Measurements from ENCODE around the gene USP11. TPM values are rescaled to one million over a fixed set of nuclear protein-coding genes. Genes with fewer than 3 reads are reported as not detected.
"Not testable (repeated sequence)": the region's sequence is repeated elsewhere in the genome, so short reads cannot be mapped to it uniquely, and the experiment has no call there.

The USP11 gene
- polyA plus RNA-seq, 1 donor = 94.6 TPM

- DNase-seq = no peak
These were observed 15.2 kb downstream of the USP11 start for GRCh38 chrX:47247999-47248320.

- DNase-seq = no peak
These were observed 15.8 kb downstream of the USP11 start for GRCh38 chrX:47248576-47248975.

GRCh38 chrX:47250017-47250347 is 17.2 kb downstream of the USP11 start:
- no peak for DNase-seq

GRCh38 chrX:47257620-47258019 is 24.8 kb downstream of the USP11 start:
- not testable (repeated sequence) for DNase-seq

GRCh38 chrX:47264483-47265173 is 31.8 kb downstream of the USP11 start:
- peak; percentile 18 for DNase-seq

- DNase-seq = no peak
These were observed 33.8 kb downstream of the USP11 start for GRCh38 chrX:47266643-47267042.

- DNase-seq = no peak
These were observed 39.2 kb downstream of the USP11 start for GRCh38 chrX:47272013-47272408.

- no peak for DNase-seq
These were observed 40.4 kb downstream of the USP11 start for GRCh38 chrX:47273011-47273730.

GRCh38 chrX:47278691-47279090 is 45.9 kb downstream of the USP11 start:
- DNase-seq = peak; percentile 46

GRCh38 chrX:47283015-47283771 is 50.4 kb downstream of the USP11 start:
- peak; percentile 64 for DNase-seq

- not testable (repeated sequence) for DNase-seq
These were observed 51.8 kb downstream of the USP11 start for GRCh38 chrX:47284616-47285015.

- DNase-seq = no peak
These were observed 53.1 kb downstream of the USP11 start for GRCh38 chrX:47285836-47286320.

- no peak for DNase-seq
These were observed 60.3 kb downstream of the USP11 start for GRCh38 chrX:47293106-47293505.

- DNase-seq = no peak
These were observed 64.1 kb downstream of the USP11 start for GRCh38 chrX:47296766-47297365.

- no peak for DNase-seq
These were observed 65.1 kb downstream of the USP11 start for GRCh38 chrX:47297874-47298273.

Other genes starting within 250 kb of the USP11 start
- gene RGN, start 154.6 kb upstream of the USP11 start, polyA plus RNA-seq (ENCODE audit: insufficient read length) = 2.4 TPM
- gene NDUFB11, start 88.3 kb upstream of the USP11 start, polyA plus RNA-seq (ENCODE audit: insufficient read length) = 116 TPM
- 42.1 TPM for gene RBM10, start 87.8 kb upstream of the USP11 start, polyA plus RNA-seq (ENCODE audit: insufficient read length)
- 152 TPM for gene UBA1, start 39.2 kb upstream of the USP11 start, polyA plus RNA-seq (ENCODE audit: insufficient read length)
- 122 TPM for gene CDK16, start 14.3 kb upstream of the USP11 start, polyA plus RNA-seq (ENCODE audit: insufficient read length)
- 0.39 TPM for gene ZNF157, start 137.6 kb downstream of the USP11 start, polyA plus RNA-seq (ENCODE audit: insufficient read length)